HG03025 (cell line): Measurements from ENCODE around the gene AMH.

Source experiments
- ATAC-seq: cut with Tn5 transposase; IDR thresholded peaks from one replicate; pipeline ENCODE4 v1.9.1; 2021; ENCODE audit warnings: mild to moderate bottlenecking, moderate library complexity; ENCODE audit not compliant: unreplicated experiment, low FRiP score

Gene AMH

GRCh38 chr19:2233601-2234280 is 15.4 kb upstream of the AMH start:
- no peak for ATAC-seq

GRCh38 chr19:2234996-2235380 is 14.1 kb upstream of the AMH start:
- ATAC-seq, result no peak

GRCh38 chr19:2235381-2236063 is 13.6 kb upstream of the AMH start:
- ATAC-seq, result peak; percentile 10

- ATAC-seq, result peak; percentile 24
These were observed 13.1 kb upstream of the AMH start for GRCh38 chr19:2236064-2236313.

DNA sequence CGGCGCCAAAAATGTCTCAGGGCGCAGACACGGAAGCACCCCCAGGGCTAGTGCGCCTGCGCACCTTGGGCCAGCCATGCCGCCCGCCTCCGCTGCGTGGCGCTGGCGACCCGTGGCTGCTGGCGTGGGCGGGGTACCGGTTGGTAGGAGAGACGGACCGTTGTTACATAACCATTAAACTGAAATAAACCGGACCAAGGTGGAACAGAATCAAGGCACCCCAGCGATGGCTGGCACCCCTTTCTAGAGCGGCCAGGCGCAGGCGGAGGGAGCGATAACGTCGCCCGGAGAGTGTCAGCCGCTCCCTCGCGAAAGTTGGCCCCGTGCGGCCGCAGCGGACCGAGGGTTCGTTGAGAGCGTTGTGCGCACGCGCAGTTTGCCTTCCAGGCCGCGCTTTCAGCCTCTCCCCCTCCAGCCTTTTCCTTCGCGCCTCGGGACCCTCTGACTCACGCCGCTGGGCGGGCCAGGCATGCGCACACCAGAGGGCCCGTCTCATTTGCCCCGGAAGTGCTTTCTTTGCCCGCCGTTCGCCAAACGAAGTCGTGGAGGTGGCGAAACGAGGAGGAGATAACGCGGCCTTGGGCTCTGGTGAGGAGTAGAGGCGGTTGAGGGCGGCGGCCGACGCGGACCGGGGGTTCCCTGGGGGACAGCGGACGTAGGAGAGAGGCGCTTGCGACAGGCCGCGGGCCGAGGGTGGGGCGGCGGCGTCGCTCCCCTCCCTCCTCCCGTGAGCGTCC is 12.6 kb upstream of the AMH start, which contains the start of the genes PLEKHJ1 and SF3A2:
Gene PLEKHJ1, minus strand, starts transcription at position 16 of the 737 bp plus-strand sequence. CDS start 81 bp downstream, outside the sequence.
Gene SF3A2, plus strand, starts transcription at position 511 of the 737 bp plus-strand sequence. CDS start 6,595 bp downstream, outside the sequence.
- ATAC-seq, result peak; percentile 60

DNA sequence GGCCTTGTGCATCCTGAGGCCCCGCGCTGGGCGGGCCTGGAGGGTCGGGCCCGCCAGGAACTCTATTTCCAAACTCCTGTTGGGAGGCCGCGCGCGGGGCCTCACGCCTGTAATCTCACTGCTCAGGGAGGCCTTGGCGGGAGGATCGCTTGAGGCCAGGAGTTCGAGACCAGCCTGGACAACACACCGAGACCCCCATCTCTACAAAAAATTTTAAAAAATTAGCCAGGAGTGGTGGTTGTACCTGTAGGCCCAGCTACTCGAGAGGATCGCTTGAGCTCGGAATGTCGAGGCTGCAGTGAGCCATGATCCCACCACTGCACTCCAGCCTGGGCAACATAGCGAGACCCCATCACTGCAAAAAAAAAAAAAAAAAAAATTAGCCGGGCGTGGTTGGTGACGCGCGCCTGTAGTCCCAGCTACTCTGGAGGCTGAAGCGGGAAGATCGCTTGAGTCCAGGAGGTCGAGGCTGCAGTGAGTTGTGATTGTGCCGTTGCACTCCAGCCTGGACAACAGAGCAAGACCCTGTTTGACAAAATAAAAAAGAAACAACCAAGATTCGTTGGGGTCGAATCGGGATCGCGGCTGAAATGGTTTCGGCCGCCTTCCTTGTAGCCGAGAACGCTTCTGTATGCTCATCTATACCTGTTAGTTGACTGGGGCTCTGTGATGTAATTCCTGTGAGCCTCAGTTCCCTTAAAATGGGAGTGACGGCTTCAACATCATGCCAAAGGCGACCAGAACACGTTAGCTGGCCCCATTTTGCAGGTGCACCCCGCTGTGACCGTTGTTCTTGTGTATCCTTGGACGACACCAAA is 11.9 kb upstream of the AMH start:
- ATAC-seq, result no peak

DNA sequence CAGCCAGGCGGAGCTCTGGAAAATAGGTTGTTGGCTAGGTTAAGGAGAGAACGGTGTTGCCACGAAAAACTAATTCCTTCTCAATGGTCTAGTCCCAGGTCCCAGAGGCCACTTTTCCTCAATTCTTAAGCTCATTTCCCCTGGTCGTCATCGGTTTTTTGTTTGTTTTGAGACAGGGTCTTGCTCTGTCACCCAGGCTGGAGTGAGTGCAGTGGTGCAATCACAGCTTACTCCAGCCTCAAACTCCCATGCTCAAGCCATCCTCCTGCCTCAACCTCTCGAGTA is 11.3 kb upstream of the AMH start:
- no peak for ATAC-seq

DNA sequence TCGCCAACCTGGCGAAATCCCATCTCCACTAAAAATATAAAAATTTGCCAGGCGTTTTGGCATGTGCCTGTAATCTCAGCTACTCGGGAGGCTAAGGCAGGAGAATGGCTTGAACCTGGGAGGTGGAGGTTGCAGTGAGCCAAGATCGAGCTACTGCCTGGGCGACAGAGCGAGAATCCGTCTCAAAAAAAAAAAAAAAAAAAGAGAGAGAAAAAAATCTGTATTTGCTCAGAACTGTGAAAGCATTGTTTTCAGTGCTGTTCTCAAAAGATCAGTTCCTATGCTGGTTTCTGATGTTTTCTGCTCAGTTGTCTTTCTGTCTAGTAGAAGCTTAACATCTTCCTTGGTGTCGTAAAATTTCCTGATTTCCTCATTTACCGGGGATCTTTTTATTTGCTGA is 9.9 kb upstream of the AMH start:
- ATAC-seq, result no peak

GRCh38 chr19:2239771-2240770 is 9.1 kb upstream of the AMH start:
- ATAC-seq, result no peak

GRCh38 chr19:2240881-2241760 is 8.0 kb upstream of the AMH start:
- no peak for ATAC-seq

GRCh38 chr19:2242092-2242537 is 7.0 kb upstream of the AMH start:
- ATAC-seq, result no peak

- no peak for ATAC-seq
These were observed 6.3 kb upstream of the AMH start for GRCh38 chr19:2242816-2243215.

- no peak for ATAC-seq
These were observed 5.6 kb upstream of the AMH start for GRCh38 chr19:2243274-2244124.

GRCh38 chr19:2244125-2244411 is 5.1 kb upstream of the AMH start:
- ATAC-seq, result no peak

DNA sequence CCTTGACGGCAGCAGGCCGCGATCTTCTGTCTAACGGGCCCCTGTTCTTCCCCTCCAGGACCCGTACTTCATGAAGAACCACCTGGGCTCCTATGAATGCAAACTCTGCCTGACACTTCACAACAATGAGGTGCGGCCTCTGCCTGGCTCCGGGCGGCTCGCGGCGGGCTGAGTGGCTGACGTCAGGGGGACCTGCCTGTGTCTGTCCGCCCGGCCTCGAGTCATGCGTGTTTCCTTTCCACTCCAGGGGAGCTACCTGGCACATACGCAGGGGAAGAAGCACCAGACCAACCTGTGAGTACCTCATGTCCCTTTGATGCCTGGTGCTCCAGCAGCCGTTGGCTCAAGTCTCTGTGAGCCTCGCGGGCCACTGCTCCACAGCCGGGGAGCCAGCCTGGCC is 4.6 kb upstream of the AMH start:
- ATAC-seq, result no peak

DNA sequence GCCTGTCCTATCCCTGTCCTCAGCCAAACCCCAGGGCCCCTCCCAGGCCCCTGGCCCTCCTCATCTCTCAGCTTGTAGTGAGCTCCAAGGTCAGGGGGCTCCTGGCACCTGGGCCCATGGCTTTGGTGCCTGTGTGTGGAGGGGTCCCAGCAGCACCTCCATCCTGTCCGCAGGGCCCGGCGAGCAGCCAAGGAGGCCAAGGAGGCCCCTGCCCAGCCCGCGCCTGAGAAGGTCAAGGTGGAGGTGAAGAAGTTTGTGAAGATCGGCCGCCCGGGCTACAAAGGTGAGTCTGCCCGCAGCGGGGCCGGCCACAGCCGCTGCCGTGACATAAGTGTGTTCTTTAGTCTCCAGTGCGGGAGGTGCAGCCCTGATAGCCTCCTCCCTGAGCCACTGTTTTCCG is 3.9 kb upstream of the AMH start:
- ATAC-seq, result no peak

GRCh38 chr19:2246014-2246620 is 3.0 kb upstream of the AMH start:
- ATAC-seq, result no peak
